Activated CD4-positive, alpha-beta T cell treated with anti-CD3 and anti-CD28 coated beads, Interleukin-2, Interleukin-4, amounts not matched to agents 100 ng/mL and 50 ng/mL, durations not matched to agents 16 hours and 8 hours (primary cell): ENCODE results near the gene RFX1.
"Not testable (repeated sequence)": the region's sequence is repeated elsewhere in the genome, so short reads cannot be mapped to it uniquely, and the experiment has no call there.

Source experiments
- DNase-seq: peaks from one replicate; pipeline ENCODE4 v3.0.0-alpha.2; 2020; ENCODE audit warnings: low spot score

The RFX1 gene

DNA sequence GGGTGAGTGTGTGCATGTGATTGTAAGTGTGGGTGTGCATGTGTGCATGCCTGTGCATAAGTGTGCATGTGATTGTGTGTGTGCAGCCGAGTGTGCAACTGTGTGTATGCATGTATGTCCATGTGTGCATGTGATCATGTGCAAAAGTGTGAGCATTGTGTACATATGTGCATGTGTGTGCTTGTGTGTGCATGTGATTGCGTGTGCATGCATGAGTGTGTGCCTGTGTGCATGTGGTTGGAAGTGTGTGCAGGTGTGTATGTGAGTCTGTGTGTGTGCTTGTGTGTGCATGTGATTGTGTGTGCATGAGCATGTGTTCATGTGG lies 71.4 kb downstream of the RFX1 start:
- no peak for DNase-seq

DNA sequence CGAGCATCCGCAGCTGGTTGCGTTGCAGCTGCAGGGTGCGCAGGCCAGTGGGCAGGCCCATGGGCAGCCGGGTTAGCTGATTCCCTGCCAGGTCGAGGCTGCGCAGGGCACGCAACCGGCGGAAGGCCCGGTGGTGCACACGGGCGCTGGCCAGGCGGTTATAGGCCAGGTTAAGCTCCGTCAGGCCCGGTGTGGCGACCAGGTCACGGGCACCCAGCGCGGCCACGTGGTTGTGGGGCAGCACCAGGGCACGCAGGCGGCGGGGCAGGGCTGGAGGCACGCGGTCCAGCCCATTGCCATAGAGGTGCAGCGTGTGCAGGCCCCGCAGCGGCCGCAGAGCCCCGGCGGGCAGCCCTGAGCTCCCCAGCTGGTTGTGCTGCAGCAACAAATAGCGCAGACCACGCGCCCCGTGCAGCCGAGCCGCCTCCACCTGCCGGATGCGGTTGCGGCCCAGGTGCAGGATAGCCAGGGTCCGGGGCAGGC lies 73.2 kb downstream of the RFX1 start:
- DNase-seq = no peak

DNA sequence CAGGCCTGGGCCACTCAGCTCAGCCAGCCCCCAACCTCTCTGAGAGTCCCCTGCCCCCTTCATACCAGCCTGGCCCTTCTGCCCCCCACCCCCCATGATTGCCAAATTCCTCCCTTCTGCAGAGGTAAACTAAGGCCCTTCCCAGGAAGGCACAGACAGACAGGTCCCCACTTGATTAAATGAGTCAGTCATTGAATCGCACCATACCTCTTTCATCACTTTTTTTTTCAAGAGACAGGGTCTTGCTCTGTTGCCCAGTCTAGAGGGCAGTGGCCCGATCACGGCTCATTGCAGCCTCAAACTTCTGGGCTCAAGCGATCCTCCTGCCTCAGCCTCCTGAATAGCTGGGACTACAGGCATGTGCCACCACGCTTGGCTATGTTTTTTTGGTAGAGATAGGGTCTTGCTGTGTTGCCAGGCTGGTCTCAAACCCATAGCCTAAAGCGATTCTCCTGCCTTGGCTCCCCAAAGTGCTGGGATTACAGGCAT lies 73.9 kb downstream of the RFX1 start:
- no peak for DNase-seq

DNA sequence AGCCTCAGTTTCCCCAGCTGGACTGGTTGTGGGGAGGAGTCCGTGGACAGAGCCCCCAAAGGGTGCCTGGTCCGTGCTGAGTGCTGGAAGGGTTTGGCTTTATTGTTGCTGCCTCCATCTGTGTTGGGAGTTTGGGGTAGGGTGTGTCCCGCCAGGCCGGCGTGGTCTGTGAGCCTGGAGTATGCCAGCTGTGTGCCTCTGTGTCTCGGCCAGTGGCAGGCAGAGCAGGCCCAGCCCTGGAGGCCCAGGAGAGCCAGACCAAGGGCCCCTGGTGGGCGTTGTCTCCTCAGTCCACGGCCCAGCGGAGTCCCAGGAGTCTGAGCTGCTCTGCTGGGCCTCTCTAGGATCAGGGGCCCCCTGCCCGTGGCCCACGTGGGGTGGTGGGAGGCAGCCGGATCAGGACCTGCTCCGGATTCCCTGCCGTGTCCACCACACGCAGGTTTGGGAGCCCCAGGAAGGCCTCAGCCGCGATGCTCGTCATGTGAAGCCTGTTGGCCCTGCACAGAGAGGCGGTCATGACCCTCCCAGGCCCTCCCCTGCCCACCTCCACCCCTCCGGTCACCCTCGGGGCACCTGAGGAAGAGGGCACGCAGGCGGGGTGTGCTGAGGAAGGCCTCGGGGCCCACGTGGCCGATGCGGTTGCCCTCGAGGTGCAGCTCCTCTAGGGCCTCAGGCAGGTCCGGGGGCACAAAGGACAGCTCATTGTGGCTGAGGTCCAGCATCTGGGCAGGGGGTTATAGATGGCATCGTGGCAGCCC lies 74.5 kb downstream of the RFX1 start:
- no peak for DNase-seq

DNA sequence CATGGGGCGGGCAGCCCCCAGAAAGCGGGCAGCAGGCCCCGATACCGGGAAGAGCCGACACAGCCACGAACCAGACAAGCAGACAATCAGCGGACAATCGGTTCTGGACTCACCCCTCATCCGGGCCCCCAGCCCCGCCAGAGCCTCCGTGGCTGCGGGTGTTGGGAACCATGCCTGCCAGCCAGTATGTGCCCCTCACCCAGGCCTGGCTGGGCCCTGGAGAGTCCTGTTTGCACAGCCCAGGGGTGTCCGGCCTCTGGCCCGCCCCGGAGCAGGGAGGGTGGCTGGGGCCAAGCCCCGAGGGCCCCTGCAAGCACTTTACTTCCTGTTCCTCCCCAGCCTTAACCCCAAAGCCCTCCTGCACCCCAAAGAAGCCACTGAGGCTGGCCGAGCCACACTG lies 75.7 kb downstream of the RFX1 start:
- no peak for DNase-seq

DNA sequence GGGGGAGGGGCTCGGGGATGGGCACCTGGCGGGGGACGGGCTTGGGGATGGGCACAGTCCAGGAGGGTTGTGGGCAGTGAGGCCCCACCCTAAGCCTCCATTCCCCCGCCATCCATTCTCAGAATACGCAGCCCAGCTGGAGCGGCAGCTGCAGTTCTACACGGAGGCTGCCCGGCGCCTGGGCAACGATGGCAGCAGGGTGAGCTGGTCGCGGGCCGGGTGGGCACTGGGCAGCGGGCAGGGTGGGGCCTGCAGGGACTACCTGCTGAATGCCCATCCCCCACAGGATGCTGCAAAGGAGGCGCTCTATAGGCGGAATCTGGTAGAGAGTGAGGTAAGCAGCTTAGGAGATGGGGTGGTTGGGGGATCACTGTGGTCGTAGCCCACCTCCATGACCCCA lies 76.2 kb downstream of the RFX1 start:
- no peak for DNase-seq

DNA sequence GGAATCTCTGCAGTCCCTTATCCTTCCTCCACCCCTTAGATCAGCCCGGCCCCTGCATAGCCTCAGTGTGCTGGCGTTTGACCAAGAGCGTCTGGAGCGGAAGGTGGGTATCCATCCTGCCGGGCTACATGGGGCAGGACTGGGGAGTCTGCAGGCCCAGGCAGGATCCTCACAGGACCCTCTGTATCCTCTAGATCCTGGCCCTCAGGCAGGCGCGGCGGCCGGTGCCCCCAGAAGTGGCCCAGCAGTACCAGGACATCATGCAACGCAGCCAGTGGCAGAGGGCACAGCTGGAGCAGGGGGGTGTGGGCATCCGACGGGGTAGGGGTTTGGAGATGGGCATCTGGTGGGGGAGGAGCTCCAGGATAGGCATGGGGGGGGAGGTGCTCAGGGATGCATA lies 76.8 kb downstream of the RFX1 start:
- no peak for DNase-seq

DNA sequence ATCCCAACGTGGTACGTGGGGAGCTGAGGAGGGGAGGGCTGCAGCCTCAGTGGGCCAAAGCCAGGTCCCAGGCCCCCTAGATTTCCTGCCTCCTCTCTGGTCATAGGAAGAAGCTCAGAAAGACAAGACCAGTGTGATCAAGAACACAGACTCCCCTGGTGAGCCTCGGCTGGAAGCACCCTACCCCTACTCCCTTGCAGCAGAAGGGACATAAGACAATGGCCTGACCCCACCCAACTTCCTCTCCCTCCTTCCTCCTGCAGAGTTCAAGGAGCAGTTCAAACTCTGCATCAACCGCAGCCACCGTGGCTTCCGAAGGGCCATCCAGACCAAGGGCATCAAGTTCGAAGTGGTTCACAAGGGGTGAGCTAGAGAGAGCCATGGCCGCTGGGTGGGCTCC lies 79.4 kb downstream of the RFX1 start:
- no peak for DNase-seq

DNA sequence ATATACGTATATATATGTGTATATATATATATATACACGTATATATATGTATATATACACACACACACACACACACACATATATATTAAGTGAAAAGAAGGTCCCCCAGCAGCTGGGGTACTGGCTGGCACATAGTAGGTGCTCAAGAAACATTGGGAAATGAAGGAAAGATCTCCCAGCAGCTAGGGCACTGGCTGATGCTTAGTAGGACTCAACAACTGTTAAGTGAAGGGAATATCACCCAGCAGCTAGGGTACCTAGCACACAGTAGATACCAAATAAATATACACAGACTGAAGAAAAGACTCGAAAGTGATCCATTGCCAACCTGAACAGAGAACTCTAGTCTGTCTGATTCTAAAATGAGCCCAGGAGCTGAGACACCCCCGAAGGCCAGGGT lies 80.1 kb downstream of the RFX1 start:
- no peak for DNase-seq

DNA sequence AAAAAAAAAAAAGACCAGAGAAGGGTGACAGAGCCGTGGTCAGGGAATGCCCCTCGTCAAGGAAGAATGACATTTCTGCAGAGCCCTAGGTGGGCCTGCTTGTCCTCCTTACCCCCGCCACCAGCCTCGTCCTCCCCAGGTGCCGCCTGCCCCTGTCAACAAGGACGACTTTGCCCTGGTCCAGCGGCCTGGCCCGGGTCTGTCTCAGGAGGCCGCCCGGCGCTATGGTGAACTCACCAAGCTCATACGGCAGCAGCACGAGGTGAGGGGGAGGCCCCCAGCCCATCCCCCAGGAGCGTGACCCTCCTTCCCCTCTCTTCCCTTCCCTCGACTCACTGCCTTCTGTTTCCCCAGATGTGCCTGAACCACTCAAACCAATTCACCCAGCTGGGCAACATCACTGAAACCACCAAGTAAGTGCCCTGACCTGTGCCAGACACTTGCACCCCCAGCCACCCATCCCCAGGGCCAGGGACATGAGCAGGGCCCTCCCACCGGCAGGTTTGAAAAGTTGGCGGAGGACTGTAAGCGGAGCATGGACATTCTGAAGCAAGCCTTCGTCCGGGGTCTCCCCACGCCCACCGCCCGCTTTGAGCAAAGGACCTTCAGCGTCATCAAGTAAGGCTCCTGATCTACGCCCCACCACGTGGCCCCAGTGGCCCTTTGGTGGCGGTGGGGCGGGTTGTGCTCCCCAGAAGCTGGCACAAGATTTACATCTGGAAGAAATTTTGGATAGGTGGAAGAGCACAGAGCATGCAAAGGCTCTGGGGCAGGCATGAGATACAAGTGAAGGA lies 82.7 kb downstream of the RFX1 start:
- DNase-seq = no peak

DNA sequence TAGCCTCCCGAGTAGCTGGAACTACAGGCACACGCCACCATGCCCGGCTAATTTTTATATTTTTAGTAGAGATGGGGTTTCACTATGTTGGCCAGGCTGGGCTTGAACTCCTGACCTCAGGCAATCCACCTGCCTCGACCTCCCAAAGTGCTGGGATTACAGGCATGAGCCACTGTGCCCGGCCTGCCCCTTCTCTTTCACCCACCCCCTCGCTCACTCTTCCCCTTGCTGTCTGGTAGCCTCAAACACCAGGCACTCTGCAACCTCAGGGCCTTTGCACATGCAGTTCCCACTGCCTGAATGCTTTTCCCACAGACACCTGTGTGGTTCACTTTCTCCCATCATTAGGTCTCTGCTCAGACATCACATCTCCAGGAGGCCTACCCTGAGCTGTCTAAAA lies 84.0 kb downstream of the RFX1 start:
- DNase-seq = not testable (repeated sequence)

DNA sequence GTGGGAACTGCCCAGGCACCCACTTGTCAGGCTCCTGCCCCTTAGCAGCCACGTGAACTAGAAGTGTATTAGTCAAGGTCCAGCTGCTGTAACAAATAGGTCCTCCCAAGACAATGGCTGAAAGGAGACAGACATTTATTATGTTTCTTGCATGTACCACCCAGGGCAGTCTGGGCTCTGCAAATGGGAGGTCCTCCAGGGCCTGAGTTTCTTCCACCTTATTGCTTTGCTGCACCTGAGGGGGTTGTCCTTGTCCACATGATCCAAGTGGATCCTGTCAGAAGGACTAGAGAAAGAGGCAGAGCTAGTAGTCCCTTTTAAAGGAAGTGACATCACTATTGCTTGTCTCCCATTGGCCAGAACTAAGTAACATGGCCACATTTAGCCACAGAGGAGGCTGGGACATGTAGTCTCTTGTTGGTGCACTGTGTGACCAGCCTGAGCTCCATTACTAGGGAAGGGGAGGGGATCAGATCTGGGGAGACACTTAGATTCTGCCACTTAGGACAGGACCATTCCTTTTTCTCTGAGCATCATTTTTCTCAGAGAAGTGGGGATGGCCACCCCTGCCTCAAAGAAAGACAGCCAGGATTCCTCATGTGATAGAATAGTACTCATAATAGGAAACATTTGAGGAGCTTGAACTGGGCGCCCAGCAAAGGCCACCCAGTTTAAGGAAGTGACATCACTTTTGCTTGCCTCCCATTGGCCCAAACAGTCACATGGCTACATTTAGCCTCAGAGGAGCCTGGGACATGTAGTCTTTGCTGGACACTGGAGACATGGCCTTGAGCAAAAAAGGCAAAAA lies 85.0 kb downstream of the RFX1 start:
- peak; percentile 60 for DNase-seq

DNA sequence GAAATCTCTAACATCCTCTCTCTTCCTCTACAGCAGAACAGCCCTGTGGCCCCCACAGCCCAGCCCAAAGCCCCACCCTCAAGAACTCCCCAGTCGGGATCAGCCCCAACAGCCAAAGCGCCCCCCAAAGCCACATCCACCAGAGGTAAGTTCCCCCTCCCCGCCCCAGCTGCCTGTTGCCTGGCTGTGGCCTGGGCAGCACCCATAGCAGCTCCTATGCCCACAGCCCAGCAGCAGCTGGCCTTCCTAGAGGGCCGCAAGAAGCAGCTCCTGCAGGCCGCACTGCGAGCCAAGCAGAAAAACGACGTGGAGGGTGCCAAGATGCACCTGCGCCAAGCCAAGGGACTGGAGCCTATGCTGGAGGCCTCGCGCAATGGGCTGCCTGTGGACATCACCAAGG lies 85.6 kb downstream of the RFX1 start:
- no peak for DNase-seq

DNA sequence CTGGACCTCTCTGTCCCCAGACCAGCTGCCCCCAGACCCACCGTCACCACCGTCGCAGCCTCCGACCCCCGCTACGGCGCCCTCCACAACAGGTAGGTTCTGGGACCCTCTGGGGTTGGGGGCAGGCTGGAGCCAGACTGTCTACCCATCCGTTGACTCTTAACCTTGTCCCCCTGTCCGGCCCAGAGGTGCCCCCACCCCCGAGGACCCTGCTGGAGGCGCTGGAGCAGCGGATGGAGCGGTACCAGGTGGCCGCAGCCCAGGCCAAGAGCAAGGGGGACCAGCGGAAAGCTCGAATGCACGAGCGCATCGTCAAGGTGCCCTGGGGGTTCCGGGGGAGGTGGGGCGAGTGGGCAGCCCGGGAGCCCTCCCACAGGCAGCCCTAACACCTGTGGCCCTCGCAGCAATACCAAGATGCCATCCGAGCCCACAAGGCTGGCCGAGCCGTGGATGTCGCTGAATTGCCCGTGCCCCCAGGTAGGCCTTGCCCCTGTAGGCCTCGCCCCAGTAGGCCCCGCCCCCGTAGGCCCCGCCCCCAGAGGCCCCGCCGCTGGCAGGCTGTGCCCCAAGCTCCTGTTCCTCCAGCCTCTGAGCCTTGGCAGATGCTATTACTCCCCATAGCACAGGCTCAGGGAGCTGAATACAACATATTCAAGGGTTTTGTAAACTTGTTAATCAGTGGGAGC lies 87.3 kb downstream of the RFX1 start:
- no peak for DNase-seq

DNA sequence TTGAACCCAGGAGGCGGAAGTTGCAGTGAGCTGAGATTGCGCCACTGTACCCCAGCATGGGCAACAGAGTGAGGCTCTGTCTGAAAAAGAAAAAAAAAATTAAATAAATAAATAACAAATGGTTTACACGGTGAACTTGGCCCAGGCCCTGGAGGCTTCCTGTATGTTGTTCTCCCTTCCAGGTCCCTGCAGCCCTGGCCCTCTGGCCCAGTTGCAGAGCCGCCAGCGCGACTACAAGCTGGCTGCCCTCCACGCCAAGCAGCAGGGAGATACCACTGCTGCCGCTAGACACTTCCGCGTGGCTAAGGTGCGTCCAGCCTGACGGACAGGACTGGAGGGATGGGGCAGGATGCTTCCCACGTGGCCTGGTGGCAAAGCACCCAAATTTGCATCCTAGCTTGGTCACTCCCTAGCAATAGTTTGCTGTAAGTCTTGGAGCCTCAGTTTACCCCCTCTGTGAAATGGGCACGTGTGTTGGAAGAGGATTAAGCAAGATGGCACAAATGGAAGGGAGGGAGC lies 88.2 kb downstream of the RFX1 start:
- DNase-seq = no peak

DNA sequence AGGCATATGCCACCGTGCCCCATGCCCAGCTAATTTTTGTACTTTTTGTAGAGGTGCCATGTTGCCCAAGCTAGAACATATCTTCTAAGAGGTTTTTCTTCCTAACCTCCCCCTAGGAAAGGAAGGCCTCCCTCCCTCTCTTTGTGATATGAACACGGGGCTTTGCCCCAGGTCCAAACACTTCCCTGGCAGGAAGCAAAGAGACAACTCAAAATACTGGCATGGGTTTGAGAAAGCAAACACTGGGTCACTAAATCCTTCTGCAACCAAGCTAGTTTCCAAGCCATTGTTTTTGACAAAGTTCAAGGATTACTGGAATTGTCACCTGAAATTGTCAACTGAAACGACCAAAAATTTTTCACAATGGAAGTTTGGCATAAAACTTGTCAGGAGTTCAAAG lies 91.3 kb downstream of the RFX1 start:
- no peak for DNase-seq

DNA sequence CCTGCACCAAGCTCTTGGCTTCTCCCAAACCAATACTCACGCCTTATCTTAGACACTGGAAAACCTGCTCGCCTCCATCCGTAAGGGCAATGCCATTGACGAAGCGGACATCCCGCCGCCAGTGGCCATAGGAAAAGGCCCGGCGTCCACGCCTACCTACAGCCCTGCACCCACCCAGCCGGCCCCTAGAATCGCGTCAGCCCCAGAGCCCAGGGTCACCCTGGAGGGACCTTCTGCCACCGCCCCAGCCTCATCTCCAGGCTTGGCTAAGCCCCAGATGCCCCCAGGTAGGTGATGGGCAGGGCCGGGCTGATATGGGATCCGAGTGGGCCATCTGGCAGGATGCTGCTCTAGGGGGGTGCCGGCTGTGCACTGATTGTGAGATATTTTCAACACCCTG lies 92.8 kb downstream of the RFX1 start:
- DNase-seq = no peak
